GM18498 (cell line): ENCODE measurements around the gene SDK2.

Experiments
- ATAC-seq: cut with Tn5 transposase; IDR thresholded peaks from one replicate; pipeline ENCODE4 v1.9.1; 2021; ENCODE audit warnings: mild to moderate bottlenecking, moderate library complexity; ENCODE audit not compliant: unreplicated experiment

Gene SDK2

DNA sequence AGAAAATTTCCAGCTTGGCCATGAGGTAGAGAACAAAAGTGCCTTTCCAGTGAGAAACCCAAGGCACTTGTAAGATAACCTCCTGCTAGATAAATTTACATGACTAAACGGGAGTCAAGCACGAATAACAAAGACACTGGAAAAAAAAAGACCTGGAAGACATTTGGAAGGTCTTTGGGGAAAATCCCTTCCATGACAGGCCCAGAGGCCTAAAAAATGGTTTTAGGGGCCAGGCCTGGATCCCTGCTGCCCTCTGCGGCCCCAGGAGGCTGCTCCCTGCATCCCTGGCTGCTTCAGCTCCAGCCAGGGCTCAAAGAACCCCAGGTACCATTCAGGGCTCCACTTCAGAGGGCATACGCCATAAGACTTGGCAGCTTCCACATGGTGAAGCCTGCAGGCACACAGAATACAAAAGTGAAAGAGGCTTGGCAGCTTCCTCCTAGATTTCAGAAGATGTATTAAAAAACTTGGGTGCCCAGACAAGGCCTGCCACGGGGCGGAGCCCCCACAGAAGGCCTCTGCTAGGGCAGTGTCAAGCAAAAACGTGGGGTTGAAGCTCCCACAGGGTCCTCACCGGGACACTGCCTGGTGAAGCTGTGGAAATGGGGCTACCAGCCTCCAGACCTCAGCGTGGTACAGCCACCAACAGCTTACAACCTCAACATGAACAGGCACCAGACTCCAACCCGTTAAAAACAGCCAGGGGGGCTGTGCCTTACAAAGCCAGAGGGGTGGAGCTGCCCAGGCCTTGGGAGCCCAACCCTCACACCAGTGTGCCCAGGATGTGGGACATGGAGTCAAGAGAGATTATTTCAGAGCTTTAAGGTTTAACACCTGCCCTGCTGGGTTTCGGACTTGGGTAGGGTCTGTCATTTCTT, 77.1 kb downstream of the SDK2 start:
- ATAC-seq, result peak; percentile 63

DNA sequence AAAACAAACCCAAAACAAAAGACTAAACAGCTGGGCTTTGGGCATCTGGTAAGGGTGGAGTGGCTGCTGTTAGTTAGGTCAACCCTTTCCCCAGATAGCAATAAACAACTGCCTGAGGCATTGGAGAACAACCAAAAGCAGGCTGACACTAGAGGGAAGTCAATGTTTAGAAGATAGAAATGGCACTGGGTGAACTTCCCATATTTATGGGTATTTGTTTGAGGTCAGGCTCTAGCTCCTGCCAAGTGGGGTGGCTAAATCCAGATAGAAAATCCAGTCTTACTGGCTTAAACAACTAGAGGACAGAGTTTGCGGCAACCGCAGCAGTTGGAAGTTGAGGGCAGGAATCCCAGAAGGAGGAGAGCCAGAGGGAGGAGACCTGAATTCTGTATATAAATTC, 79.4 kb downstream of the SDK2 start:
- no peak for ATAC-seq

DNA sequence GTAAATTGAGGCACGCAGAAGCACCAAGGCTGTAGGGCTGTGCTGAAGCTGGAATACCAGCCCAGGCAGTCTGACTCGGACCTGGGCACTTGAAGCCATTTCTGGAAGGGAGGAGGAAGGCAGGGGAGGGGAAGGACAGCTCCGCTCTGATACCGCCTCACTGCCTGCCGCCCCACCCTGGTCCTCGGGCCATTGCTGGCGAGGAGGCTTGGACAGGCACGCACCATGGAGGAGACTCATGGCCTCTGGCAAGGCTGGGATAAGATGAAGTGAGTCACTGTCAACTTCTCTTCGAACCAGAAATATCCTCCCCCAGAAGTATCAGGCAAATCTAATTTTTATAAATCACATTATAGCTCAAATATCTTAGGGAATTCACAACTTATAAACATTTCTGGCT, 81.3 kb downstream of the SDK2 start:
- ATAC-seq, result no peak

DNA sequence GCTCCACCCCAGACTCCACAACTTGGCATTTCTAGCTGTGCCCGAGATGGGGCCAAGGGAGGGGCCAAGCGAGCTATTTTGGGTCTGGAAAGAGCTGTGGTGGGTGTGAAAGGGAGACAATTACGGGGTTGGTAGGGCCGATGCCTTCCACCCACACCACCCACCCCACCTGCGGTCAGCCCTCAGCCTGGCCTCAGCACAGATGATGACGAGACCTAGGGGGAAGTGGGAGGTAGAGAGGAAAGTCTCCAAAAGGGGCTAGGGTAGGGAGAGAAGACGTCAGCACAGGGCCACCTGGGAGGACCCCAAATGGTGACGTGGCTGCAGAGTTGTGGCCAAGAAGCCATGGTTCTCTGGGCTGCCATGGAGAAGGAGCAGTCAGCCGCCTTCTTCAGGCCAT, 83.1 kb downstream of the SDK2 start:
- no peak for ATAC-seq

DNA sequence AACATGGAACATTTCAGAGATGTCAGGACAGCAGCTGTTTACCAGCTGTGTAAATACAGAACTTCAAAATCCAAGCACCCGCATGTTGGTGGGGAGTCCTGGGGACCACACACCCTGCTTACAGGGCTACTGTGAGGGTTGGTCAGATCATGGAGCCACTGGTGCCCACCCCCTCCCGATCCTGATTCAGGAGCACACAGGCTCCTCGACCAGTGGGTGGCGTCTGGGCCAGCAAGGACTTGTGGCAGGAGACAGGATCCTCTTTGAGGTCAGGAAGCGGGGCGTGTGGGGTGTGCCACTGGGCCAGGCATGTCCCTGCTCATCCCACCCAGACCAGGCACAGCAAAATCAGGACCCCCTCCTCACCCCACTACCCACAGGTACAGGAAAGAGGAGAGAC, 83.6 kb downstream of the SDK2 start:
- no peak for ATAC-seq

DNA sequence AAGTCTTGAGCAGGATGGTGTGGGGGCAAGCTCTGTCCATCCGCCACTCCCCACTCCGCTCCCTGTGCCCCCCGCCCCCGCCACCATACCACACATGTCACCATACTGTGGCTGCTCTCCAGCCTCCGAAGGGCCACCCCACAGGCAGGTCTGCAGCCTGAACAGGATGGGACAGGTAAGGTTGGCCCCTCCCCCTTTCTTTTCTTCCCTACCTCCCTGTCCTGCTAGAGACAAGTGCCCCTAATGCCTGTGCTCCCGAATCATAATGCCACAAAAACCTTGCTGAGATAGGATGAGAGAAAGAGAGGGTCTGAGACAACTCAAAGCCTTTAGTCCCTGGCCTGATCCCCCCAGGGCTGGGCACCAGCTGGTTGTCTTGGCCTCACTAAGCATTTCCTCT, 84.7 kb downstream of the SDK2 start:
- no peak for ATAC-seq

DNA sequence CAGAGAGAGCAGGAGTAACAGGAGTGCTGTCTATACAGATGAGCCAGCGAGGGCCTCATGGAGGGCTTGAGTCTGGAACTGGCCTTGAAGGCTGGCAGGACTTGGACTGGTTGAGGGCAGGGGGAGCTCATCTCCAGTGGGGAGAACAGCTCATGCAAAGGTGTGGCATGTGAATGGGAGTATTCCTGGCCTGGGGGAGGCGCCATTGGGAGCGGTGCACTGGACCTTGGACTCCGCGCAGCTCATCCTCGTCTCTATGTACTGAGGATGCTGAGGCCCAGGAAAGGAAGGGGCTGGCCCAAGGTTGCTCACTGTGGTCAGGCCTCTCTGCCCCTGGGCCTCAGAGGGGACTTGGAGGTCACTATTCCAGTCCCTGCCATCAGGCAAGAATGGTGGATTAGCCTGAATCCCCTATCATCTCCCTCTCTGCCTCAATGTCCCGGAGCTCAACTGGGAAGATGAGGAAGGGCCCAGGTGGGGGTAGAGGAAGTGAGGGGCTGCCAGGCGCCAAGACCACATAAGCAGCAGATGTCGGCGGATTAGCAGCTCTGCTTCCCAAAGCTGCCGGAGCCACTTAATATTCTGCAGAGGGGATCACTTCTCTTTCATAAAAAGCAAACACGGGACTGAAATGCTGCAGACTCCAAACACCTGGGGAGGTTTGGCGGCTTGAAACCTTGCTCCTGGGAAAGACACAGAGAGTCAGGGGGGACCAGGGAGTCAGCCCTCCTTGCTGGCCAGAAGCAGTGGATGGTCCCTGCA, 88.9 kb downstream of the SDK2 start:
- ATAC-seq, result no peak

DNA sequence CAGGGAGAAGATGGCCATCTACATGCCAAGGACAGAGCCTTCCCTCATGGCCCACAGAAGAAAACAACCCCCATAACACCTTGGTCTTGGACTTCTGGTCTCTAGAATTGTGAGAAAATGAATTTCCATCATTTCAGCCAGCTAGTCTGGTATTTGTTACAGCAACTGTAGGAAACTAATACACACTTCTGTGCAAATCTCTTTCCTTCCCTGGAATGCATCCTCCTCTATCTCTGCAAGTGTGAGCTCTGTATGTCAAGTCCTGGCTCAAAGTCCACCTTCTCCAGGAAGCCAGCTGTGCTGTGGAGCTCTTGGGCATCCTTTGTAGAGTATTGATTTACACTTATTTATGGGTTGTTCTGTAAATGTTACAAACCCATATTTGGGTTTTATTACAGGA, 89.7 kb downstream of the SDK2 start:
- ATAC-seq, result no peak

DNA sequence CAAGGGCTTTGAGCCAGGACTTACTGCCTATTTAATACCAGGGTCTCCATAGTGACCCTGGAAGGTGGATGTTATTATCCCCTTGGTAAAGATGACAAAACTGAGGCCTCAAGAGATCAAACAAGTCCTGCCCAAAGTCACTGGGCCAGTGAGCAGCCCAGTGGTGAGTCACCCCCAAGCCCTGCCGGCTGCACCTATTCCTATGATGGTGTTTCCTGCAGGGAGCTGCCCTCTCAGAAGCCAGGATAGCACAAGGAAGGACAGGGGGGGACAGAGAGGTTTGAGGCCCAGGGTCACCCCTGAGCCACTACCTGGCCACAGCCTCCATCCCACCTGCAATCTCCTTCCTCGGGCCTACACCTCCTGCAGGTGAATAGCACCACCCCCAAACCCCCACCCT, 90.9 kb downstream of the SDK2 start:
- no peak for ATAC-seq

DNA sequence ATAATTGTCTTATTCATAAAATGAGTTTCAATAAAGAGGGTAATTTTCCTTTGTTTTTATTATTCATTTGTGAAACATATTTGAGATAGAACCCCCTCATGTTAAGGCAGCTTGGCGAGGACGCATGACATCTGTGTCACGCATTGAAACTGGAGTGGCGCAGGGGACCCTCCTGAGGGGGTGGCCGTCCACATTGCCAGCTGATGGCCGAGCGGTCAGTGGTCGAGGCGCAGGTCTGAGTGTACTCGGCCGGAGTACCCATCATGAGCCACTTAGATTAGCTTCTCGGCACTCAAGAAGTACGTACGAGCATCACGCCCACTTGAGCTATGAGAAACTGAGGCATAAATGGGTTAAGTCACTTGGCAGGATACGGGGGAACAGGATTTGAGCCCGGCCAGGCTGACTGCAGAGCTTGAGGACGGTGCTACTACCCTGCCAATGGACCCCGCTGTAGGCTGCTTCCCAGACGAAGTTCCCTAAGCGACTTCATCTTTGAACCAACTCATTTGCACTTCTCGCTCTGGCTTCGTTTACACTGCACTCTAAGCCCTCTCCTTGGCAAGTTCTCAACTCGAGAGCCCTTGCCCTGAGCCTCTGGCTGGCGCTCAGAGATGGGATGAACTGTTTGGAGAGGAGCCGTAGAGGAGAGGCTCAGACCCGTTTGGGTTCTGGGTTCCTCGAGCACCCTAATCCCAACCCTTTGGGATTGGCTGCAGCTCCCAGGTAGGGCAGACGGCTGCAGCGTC, 91.8 kb downstream of the SDK2 start:
- no peak for ATAC-seq

DNA sequence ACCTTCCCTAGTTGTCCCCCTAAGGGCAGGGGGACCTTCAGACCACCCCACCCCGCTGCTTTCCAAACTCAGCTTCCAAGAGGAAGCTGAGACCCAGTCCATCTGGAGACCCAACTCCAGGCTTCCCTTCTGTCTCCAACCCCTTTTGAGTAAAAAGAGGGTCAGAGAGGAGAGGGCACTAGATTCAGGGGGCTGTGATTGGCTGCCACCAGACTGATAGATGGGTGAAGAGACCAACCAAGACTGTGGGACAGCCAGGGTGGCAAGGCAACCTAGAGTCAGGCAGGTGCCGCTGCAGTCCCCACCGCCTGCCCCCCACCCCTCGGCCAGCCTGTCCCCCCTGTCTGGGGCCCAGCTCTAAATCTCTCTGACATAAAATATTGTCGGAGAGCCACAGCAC, 92.5 kb downstream of the SDK2 start:
- no peak for ATAC-seq

DNA sequence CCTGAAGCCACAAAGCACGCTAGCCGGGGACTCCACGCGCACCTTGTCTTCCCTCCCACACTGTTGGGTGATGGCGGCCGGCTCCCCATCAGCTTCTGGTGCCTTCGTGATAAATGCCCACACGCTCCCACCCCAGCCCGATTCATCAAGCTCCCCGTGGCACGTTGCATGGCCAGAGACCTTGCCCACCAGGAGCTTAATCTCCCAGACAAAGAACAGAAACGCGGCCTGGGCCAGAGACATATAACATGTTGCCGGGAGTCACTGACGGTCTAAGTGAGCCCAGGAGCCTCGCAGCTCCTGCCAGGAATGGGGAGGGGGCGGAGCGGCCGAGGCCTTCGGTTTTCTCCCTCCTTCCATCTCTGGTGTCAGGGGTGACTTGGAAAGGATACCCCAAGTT, 93.1 kb downstream of the SDK2 start:
- no peak for ATAC-seq

DNA sequence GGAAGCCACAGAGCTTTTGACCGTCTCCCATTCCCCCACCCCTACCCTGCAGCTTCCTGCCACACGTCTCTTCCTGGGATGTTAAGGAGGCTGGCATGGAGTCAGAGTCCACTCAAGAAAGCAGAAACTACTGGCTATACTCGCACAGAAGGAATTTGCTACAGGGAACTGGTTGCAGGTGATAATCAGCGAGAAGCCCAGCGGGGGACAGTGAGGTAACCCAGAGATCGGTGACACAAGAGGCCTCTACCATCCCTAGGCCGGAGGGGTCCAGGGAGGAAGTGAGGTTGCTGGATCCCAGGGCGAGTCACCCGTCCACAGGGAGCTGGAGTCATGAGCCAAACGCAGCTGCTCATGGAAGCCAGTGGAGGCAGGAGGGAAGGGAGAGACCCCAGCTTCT, 93.7 kb downstream of the SDK2 start:
- no peak for ATAC-seq

DNA sequence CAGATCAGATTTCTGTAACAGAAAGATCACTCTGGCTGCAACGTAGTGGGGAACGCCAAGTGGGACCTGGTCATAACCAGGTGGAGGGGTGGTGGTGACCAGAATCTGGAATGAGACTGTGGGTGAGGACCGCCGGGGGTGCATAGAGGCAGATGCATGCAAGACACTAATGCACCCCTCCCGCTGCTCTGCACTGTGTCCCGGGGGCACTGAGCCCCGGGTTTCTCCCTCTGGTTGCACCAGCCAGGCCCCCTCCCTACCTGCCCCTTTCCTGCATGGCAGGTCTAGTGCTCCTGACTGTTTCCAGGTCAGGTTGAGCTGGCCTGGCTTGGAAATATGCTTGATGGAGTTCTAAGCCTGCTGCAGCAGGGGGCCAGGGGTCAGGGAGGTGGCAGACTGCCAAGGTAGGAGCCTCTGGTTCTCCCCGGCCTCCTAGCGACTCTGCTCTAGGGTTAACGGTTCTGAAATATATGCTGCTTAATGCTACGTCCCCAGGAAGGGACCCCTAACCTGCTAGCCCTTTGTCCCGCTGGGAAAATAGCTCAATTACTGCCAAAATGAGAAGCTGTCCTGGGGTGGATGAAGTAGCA, 94.3 kb downstream of the SDK2 start:
- no peak for ATAC-seq

DNA sequence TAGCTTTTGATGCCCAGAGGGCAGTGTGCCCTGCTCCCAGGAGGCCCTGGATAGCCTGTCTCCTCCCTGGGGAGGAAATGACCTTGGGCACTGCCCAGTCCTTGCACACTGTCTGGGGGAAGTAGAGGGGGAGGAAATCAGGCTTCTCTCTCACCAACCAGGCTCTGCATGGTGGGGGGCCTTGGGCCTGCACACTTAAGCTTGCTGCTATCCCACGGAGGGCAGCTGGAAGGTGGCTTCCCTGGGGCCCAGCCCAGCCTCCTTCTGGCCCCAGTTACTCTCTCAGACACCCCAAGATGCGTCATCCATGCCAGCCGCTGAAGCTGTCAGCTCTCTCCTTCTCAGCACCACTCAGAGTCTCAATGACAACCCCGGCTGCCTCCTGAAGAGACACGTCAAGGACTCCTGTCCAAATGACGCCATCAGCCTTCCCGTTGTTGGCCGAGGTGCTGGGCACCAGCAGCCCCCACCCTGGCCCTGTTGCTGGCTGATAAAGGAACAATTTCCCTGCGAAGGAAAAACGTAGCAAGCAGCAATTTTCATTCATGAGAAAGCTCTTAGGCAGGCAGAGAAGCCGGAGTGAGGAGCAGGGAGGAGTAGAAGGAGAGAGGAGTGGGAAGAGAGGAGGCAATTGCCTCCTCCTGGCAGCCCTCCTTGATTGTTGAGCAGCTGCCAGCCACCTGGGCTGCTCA, 95.5 kb downstream of the SDK2 start:
- ATAC-seq, result no peak

DNA sequence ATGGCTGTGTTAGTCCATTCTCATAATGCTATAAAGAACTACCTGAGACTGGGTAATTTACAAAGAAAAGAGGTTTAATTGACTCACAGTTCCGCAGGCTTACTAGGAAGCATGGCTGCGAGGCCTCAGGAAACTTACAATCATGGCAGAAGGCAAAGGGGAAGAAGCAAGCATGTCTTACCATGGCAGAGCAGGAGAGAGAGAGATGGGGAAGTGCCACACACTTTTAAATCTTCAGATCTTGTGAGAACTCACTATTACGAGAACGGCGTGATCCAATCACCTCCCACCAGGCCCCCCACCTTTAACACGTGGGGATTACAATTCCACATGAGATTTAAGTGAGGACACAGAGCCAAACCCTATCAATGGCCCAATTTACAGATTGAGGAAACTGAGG, 96.5 kb downstream of the SDK2 start:
- no peak for ATAC-seq

DNA sequence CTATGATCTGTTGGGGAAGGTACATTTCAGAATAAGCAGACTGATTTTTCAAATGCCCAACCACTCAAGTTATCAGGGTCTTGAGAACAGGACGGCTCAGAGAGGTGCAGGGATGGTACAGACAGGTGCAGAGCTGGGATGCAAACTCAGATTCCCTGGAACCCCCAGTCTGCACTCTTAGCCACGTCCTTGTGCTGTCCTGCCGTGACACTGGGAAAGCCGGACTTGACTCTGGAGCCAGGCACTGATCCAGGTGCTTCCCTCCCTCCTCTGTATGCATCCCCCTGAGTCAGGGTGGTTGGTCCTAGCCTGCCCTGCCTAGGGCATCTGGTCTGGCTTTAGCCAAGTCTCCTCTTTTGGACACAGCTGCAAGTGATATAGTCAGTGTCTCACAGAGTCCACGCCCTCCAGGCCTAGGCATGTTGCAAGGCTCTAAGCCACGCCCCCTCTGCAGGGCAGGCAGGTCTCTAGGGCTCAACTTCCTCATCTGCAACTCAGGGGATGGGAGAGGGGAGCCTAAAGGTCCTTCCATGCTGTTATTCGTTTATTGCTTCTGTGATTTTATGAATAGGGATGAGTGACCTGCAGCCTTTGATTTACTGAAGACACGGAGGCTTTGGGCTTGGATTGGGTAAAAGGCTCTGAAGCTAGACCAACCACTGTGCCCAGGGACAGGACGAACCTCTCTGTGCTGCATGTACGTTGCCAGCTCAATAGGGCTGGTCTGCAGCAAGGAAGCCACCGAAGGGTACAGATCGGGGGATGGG, 97.3 kb downstream of the SDK2 start:
- peak; percentile 49 for ATAC-seq

DNA sequence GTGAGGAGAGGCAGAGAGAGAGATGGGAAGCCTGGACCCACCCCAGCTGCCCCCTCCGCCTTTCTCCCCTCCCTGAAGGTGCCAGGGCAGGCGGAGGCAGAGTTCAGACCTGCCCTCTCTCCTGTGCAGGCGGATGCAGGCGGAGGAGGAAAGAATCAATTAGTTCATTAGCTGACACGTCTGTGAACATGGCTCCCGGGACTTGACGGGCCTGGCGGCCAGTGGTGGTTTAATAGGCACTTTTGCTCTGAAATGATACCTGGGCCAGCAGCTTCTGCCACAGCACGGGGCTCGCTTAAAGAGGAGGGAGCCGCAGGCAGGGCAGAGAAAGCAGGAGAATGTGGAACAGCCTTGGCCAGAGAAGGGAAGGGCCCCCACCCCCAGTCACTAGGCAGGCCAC, 98.1 kb downstream of the SDK2 start:
- ATAC-seq, result no peak

DNA sequence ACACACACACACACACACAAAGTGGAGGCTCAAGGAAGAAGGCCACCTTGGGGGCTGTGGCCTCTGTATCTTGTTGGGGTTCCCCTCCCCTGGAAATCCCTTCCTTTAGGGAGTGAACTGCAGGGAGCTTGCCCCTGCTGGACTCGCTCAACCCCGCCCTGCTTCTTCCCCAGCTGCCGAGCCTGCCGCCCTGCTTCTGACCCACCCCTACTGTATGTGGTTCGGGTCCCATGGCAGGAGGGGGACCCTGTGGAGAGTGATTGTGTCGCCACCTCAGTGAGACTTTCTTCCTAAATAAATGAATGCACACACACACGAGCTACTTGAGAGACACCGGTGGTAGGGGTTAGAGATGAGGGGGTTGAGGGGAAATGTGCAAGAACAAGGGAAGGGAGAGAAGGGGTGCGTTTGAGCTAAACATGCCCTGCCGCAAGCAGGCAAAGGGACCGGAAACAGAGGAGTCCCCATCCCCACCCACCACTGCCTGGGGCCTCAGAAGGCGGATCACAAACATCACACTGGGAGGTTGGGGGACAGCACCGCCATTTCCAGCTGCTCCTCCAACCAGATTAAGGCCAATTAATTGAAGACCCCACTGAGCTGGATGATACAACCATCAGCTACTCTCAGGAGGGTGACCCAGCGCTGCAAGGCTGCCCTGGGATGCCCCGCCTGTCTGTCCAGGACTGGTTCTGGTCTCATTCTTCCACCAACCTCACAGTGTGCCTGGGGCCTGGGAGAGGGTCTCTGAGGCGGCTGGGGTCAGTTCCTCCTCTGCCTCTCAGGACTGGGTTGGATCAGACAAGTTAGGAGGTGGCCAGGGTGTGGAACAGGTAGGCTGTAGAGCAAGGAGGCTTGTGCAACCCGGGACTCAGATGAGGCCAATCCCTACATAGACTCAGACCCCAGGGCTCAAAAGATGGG, 98.9 kb downstream of the SDK2 start:
- ATAC-seq, result no peak
